ENCODE data around the gene EVA1A.

The EVA1A gene

GRCh38 chr2:75518638-75519465 is 41.9 kb downstream of the EVA1A start:
- Histone ChIP-seq H3K9ac (ENCODE audit: low read depth, low read length) (no peak overlapping the region), H3K9me3 (replicated peaks; ENCODE audit: low read length) (no peaks in the 10 kb centered on the region), H3K4me2 (ENCODE audit: low read length) (no peak overlapping the region), H3K27me3 (ENCODE audit: control insufficient read depth, insufficient read depth, low read length) (no peaks in the 10 kb centered on the region), H3K4me1 (ENCODE audit: control insufficient read depth, insufficient read depth, low read length) (peaks cover 7% of the 10 kb centered on the region), H3K36me3 (ENCODE audit: insufficient read depth, low read length) (peaks cover 41% of the 10 kb centered on the region), H3K4me3 (ENCODE audit: low read length) (no peak overlapping the region)

- no peak overlapping the region for H3K9ac ChIP-seq (ENCODE audit: low read depth, low read length)
- no peaks in the 10 kb centered on the region for H3K27me3 ChIP-seq (ENCODE audit: control insufficient read depth, insufficient read depth, low read length)
- no peak overlapping the region for H3K4me3 ChIP-seq (ENCODE audit: low read length)
- no peak overlapping the region for H3K4me2 ChIP-seq (ENCODE audit: low read length)
- peaks cover 51% of the 10 kb centered on the region for H3K36me3 ChIP-seq (ENCODE audit: insufficient read depth, low read length)
- H3K4me1 ChIP-seq (ENCODE audit: control insufficient read depth, insufficient read depth, low read length), result no peaks in the 10 kb centered on the region
- no peaks in the 10 kb centered on the region for H3K9me3 ChIP-seq (replicated peaks; ENCODE audit: low read length)
Measured at GRCh38 chr2:75517547-75518230, 43.0 kb downstream of the EVA1A start.

GRCh38 chr2:75516378-75517360 is 44.1 kb downstream of the EVA1A start:
- H3K36me3 ChIP-seq (ENCODE audit: insufficient read depth, low read length), result peaks cover 58% of the 10 kb centered on the region
- no peaks in the 10 kb centered on the region for H3K27me3 ChIP-seq (ENCODE audit: control insufficient read depth, insufficient read depth, low read length)

GRCh38 chr2:75515584-75516368 is 45.0 kb downstream of the EVA1A start:
- Histone ChIP-seq H3K27me3 (ENCODE audit: control insufficient read depth, insufficient read depth, low read length) (no peaks in the 10 kb centered on the region), H3K9me3 (replicated peaks; ENCODE audit: low read length) (no peaks in the 10 kb centered on the region), H3K4me3 (ENCODE audit: low read length) (no peak overlapping the region), H3K4me2 (ENCODE audit: low read length) (no peak overlapping the region), H3K4me1 (ENCODE audit: control insufficient read depth, insufficient read depth, low read length) (no peaks in the 10 kb centered on the region), H3K9ac (ENCODE audit: low read depth, low read length) (no peak overlapping the region), H3K36me3 (ENCODE audit: insufficient read depth, low read length) (peaks cover 51% of the 10 kb centered on the region)

More at GRCh38 chr2:75516378-75517360, 44.1 kb downstream of the EVA1A start:
- Histone ChIP-seq H3K4me1 (ENCODE audit: control insufficient read depth, insufficient read depth, low read length) (no peaks in the 10 kb centered on the region), H3K4me2 (ENCODE audit: low read length) (no peak overlapping the region), H3K4me3 (ENCODE audit: low read length) (no peak overlapping the region), H3K9ac (ENCODE audit: low read depth, low read length) (no peak overlapping the region), H3K9me3 (replicated peaks; ENCODE audit: low read length) (no peaks in the 10 kb centered on the region)

- Histone ChIP-seq H3K4me2 (ENCODE audit: low read length) (no peak overlapping the region), H3K9me3 (replicated peaks; ENCODE audit: low read length) (no peaks in the 10 kb centered on the region), H3K4me1 (ENCODE audit: control insufficient read depth, insufficient read depth, low read length) (no peaks in the 10 kb centered on the region), H3K9ac (ENCODE audit: low read depth, low read length) (no peak overlapping the region), H3K27me3 (ENCODE audit: control insufficient read depth, insufficient read depth, low read length) (no peaks in the 10 kb centered on the region), H3K4me3 (ENCODE audit: low read length) (no peak overlapping the region), H3K36me3 (ENCODE audit: insufficient read depth, low read length) (peaks cover 49% of the 10 kb centered on the region)
Measured at GRCh38 chr2:75513616-75514170, 47.0 kb downstream of the EVA1A start.

- Histone ChIP-seq H3K4me2 (ENCODE audit: low read length) (no peak overlapping the region), H3K36me3 (ENCODE audit: insufficient read depth, low read length) (peaks cover 40% of the 10 kb centered on the region), H3K9me3 (replicated peaks; ENCODE audit: low read length) (no peaks in the 10 kb centered on the region), H3K4me3 (ENCODE audit: low read length) (no peak overlapping the region), H3K4me1 (ENCODE audit: control insufficient read depth, insufficient read depth, low read length) (no peaks in the 10 kb centered on the region), H3K27me3 (ENCODE audit: control insufficient read depth, insufficient read depth, low read length) (no peaks in the 10 kb centered on the region), H3K9ac (ENCODE audit: low read depth, low read length) (no peak overlapping the region)
Measured at GRCh38 chr2:75512455-75513212, 48.1 kb downstream of the EVA1A start.

GRCh38 chr2:75506101-75506697 is 54.5 kb downstream of the EVA1A start:
- Histone ChIP-seq H3K4me2 (ENCODE audit: low read length) (no peak overlapping the region), H3K27me3 (ENCODE audit: control insufficient read depth, insufficient read depth, low read length) (no peaks in the 10 kb centered on the region), H3K4me1 (ENCODE audit: control insufficient read depth, insufficient read depth, low read length) (peaks cover 18% of the 10 kb centered on the region), H3K4me3 (ENCODE audit: low read length) (no peak overlapping the region), H3K36me3 (ENCODE audit: insufficient read depth, low read length) (peaks cover 6% of the 10 kb centered on the region), H3K9me3 (replicated peaks; ENCODE audit: low read length) (no peaks in the 10 kb centered on the region), H3K9ac (ENCODE audit: low read depth, low read length) (no peak overlapping the region)

GRCh38 chr2:75505012-75505411 is 55.7 kb downstream of the EVA1A start:
- Histone ChIP-seq H3K4me2 (ENCODE audit: low read length) (no peak overlapping the region), H3K4me3 (ENCODE audit: low read length) (no peak overlapping the region), H3K9ac (ENCODE audit: low read depth, low read length) (no peak overlapping the region), H3K27me3 (ENCODE audit: control insufficient read depth, insufficient read depth, low read length) (no peaks in the 10 kb centered on the region), H3K9me3 (replicated peaks; ENCODE audit: low read length) (no peaks in the 10 kb centered on the region), H3K36me3 (ENCODE audit: insufficient read depth, low read length) (peaks cover 4% of the 10 kb centered on the region), H3K4me1 (ENCODE audit: control insufficient read depth, insufficient read depth, low read length) (peaks cover 25% of the 10 kb centered on the region)

GRCh38 chr2:75503048-75503607 is 57.6 kb downstream of the EVA1A start:
- Histone ChIP-seq H3K9ac (ENCODE audit: low read depth, low read length) (no peak overlapping the region), H3K4me2 (ENCODE audit: low read length) (peak overlapping the region; percentile 21), H3K36me3 (ENCODE audit: insufficient read depth, low read length) (peaks cover 4% of the 10 kb centered on the region), H3K4me1 (ENCODE audit: control insufficient read depth, insufficient read depth, low read length) (peaks cover 25% of the 10 kb centered on the region), H3K4me3 (ENCODE audit: low read length) (no peak overlapping the region), H3K27me3 (ENCODE audit: control insufficient read depth, insufficient read depth, low read length) (no peaks in the 10 kb centered on the region), H3K9me3 (replicated peaks; ENCODE audit: low read length) (no peaks in the 10 kb centered on the region)

Data from skeletal muscle satellite cell (primary cell).